GM18909 (cell line): ENCODE measurements around the gene ACSM4.
"Not testable (repeated sequence)": the region's sequence is repeated elsewhere in the genome, so short reads cannot be mapped to it uniquely, and the experiment has no call there.

Experiments used
- ATAC-seq: cut with Tn5 transposase; IDR thresholded peaks from one replicate; pipeline ENCODE4 v1.9.1; 2021; ENCODE audit warnings: mild to moderate bottlenecking; ENCODE audit not compliant: unreplicated experiment, poor library complexity

ACSM4 gene

DNA sequence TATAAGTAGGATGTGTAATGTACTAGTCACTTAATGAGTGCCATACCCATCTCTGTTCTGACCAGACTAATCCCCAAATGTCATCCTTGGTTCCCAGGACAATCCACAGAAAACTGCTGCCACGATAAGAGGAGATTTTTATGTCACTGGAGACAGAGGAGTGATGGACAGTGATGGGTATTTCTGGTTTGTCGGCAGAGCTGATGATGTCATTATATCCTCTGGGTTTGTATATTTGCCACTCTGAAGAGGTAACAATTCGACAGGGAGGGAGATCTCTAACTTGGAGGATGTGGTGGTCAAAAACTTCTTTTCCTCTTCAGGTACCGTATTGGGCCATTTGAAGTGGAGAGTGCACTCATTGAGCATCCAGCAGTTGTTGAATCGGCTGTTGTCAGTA lies 20.3 kb downstream of the ACSM4 start:
- no peak for ATAC-seq

- no peak for ATAC-seq
Measured at GRCh38 chr12:7327918-7328317, 24.0 kb downstream of the ACSM4 start.

DNA sequence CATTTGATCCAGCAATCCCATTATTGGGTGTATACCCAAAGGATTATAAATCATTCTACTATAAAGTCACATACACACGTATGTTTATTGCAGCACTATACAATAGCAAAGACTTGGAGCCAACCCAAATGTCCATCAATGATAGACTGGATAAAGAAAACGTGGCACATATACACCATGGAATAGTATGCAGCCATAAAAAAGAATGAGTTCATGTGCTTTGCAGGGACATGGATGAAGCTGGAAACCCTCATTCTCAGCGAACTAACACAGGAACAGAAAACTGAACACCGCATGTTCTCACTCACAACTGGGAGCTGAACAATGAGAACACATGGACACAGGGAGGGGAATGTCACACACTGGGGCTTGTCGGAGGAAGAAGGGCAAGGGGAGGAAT lies 33.9 kb downstream of the ACSM4 start:
- ATAC-seq, result not testable (repeated sequence)

DNA sequence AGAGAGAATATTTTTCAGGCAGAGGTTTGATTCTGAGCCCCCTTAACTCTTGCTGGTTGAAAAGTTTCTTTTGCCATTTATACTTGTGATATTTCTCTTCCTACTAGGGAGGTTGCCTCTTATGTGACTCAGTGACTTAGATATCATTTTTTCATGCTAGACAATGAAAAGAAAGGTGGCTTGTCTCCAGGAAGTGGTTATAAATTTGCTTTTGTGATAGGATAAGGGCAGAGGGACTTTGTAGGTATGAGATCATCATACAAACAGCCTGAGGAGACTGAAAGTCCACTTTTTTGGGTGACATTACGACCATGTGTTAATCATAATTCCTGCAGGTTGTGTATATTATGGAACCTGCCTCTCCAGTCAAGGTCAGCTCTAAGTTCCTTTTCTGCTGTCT lies 35.8 kb downstream of the ACSM4 start:
- no peak for ATAC-seq

DNA sequence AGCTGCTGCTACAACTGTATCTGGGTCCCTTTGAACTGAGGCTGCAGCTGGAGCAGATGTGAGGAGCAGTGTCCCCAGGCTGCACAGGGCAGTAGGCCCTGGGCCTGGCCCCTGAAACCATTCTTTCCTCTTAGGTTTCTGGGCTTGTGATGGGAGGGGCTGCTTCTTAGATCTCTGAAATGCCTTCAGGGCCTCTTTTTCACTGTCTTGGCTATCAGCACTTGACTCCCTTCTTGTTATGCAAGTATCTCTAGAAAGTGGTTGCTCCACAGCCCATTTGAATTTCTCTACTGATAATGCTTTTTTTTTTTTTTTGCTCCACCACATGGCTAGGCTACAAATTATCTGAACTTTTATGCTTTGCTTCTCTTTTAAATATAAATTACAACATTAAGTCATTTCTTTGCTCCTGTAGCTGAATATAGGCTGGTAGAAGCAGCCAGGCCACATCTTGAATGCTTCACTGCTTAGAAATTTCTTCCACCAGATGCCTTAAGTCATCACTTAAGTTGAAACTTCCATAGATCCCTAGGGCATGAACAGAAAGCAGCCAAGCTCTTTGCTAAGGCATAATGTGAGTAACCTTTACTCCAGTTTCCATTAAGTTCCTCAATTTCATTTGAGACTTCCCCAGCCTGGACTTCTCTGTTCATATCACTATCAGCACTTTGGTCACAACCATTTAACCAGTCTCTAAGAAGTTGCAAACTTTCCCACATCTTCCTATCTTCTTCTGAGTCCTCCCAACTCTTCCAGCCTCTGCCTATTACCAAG lies 41.1 kb downstream of the ACSM4 start:
- ATAC-seq, result no peak

- no peak for ATAC-seq
Measured at GRCh38 chr12:7346551-7347225, 42.8 kb downstream of the ACSM4 start.

DNA sequence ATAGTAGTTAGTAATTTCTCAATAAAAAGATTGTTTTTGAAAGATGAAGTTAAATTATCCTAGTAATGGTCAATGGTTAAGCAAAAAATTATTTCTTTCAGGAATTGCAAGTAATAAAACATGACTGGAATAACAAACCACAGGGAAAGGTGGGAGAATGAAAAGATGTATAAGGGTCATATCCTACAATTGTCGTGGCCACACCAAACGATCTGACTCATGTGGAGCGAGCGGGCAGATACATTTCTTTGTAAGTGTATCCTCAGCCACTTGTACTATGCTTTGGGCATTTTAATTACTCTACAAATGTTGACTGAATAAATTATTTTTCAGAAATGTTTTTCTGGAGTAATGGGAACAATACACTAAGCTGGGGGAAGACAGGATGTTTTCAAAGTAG lies 45.5 kb downstream of the ACSM4 start:
- no peak for ATAC-seq

- no peak for ATAC-seq
Measured at GRCh38 chr12:7351177-7351576, 47.3 kb downstream of the ACSM4 start.

GRCh38 chr12:7352661-7353060 lies 48.8 kb downstream of the ACSM4 start:
- no peak for ATAC-seq

DNA sequence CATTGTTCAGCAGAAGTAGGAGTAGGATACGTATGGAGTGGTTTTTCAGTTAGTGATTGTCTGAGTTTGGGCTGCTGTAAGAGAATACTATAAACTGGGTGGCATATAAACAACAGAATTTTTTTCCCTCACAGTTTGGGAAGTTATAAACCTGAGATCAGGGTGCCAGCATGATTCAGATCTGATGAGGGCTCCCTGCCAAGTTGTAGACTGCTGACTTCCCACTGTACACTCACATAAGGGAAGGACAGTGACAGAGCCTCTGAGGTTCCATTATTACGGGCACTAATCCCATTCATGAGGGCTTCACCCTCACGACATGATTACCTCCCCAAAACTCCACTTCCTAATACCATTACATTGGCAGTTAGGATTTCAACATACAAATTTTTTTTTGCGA lies 50.7 kb downstream of the ACSM4 start:
- ATAC-seq, result no peak

DNA sequence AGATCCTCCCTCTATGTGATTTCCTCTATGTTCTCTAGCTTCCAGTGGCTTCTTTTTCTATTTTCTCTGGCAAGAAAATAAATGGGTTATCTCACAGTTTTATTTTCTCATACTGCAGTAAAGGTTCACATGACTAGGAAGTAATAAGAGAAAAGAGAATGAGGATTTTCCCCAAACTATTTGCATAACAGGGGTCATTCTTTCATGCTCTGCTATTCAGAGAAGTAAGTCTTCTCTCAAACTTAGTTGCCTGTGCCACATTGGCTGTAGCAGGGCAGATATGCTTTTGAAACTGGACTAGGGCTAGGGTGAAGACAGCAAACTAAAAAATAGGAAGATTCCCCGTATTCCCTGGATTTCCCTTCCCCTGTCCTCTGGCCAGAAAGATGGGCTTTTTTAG lies 57.4 kb downstream of the ACSM4 start:
- ATAC-seq, result no peak

DNA sequence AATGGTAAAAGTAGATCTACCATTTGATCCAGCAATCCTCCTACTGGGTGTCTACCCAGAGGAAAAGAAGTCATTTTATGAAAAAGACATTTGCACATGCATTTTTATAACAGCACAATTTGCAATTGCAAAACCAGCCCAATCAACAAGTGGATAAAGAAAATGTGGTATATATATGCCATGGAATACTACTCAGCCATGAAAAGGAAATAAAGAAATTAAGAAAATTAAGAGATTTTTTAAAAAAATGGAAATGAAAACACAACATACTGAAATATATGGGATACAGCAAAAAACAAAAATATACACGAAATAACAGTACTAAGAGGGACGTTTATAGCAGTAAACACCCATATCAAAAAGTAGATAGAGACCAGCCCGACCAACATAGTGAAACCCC lies 58.9 kb downstream of the ACSM4 start:
- ATAC-seq, result no peak

- no peak for ATAC-seq
Measured at GRCh38 chr12:7369274-7369729, 65.4 kb downstream of the ACSM4 start.

DNA sequence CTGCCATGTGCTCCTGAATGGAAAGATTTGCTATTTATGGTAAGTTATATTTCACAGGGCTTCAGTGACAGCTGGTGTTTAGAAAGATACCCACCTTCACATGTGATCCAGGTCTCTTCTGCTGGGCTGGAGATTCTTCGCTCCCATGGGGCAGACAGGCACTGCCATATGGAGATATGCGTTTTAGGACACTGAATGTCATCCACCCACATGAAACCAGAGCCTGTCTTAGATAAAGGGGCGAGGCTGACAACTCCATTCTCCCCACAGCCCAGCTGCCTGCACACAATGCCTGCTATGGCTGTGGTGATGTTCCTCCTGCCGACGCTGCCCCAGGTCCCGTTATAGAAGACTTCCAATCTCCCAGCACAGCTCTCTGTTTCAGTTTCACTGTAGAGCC lies 69.4 kb downstream of the ACSM4 start:
- ATAC-seq, result no peak

DNA sequence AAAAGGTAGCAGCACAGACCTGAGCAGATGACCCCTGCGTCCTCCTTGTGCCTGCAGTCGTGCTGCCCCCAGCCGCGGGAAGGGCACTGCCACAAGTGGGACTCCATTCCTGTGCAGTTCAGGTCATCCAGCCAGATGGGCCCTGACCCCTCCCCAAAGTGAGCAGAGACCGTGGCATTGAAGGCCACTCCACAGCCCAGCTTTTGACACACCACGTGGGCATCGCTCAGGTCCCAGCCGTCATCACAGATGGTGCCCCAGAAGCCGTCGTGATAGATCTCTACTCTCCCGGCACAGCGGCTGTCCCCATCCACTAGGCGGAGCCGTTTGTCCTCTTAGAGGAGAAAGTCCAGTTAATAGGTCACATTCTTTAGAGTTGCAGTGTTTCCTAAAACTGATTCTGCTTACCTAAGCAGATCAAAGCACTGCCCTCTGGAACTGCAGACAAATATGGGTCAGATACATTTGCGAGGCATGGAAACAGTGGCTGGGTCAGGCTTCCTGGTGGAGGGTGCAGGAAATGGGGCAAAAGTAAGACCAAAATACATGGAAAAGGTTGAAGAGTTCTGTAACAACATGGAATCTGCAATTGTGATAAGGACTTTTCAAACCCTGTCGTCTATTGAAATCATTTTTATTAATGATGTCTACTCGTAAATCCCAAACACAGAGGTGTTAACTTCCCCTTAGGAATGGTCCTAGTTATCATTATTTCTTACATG lies 70.7 kb downstream of the ACSM4 start:
- ATAC-seq, result no peak

DNA sequence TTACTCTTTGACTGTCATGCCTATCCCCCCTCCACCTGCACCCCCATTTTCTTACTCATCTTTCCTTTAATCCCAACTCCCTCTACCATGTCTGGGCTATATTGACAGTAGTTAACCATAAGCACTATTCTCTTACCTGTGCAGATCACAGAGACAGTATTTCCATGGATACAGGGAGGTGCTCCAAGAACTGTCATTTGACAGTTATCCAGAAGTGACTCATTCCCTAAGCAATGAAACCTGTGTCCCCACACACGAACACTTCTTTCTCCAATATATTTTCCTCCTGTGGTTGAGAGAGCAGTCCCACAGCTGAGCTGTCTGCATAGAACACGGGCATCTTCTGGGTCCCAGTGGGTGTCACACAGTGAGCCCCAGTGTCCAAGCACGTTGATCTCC lies 71.3 kb downstream of the ACSM4 start:
- ATAC-seq, result no peak

- ATAC-seq, result no peak
Measured at GRCh38 chr12:7376196-7376595, 72.3 kb downstream of the ACSM4 start.
